Tongue (tissue), 2 donors: Measurements from ENCODE around the gene TRAF2. TPM values are rescaled to one million over a fixed set of nuclear protein-coding genes. Genes with fewer than 3 reads are reported as not detected.
A peak's percentile ranks its signal among the peaks of the same experiment; 100 is the strongest.

ENCODE experiments used
- DNase-seq: peaks from one replicate; pipeline ENCODE4 v3.0.0-alpha.2; 2015
- total RNA-seq: library from RNA; depleted of rRNA; stranded (reverse); fragments of >200 nt; gene quantifications from one replicate; pipeline ENCODE4 v1.2.3, GENCODE V29; 2014

TRAF2 gene
- total RNA-seq, 1 donor from 2014 or later: 16.1 TPM

- no peak for DNase-seq
Measured at GRCh38 chr9:136937186-136938001, 51.1 kb downstream of the TRAF2 start.

- DNase-seq: no peak
Measured at GRCh38 chr9:136939431-136939995, 53.2 kb downstream of the TRAF2 start.

DNA sequence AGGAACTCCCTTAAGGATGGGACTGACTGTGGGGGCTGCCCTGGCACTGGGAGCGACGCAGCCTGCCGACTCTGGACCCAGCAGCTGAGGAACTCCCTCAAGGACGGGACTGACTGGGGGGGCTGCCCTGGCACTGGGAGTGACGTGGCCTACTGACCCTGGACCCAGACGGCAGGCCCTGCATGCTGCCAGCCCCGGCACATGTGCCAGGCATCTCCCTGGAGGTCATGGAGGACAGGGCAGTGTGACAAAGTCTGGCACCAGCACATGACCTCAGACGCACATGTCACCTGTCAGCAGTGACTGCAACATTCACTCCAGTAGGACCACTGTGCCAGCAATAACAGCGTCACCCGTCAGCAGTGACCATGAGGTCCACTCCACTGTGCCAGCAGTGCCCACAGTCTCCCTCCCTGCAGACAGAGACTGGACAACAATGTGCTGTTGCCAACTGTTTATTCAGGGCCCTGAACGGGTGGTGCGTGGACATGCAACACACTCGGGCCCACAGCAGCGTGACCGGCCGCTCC is 53.7 kb downstream of the TRAF2 start:
- DNase-seq: no peak

DNA sequence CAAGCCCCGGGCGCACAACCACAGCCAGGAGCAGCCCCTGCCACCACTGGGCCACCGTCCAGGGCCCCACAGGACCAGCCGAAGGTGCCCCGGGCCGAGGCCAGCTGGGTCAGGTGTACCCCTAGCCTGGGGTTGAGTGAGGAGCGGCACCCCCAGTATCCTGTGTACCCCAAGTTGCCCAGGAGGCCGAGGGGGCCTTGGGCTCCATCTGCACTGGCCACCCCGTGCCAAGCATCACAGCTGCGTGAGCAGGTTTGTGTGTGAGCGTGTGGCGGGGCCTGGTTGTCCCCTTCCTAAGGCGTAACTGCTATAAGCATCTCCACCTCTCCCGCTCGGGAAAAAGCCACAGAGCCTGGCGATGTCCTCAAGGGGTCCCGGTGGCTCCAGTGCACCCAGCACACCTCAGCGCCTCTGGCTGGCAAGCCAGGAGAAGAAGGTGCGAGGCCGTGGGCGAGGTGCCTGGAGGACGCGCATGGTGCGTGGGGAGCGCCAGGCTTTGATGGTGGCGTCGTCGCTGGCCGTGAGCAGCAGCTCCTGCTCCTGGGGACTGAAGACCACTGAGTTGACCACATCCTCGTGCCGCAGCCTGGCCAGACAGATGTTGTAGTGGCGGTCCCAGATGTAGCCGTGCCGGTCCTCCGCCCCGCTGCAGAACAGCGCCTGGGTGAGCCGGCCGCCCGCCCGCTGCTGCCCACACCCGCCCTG is 54.4 kb downstream of the TRAF2 start:
- no peak for DNase-seq

GRCh38 chr9:136941231-136942111 is 55.2 kb downstream of the TRAF2 start:
- no peak for DNase-seq

GRCh38 chr9:136942112-136942880 is 56.0 kb downstream of the TRAF2 start:
- no peak for DNase-seq

- no peak for DNase-seq
Measured at GRCh38 chr9:136942881-136943230, 56.5 kb downstream of the TRAF2 start.

DNA sequence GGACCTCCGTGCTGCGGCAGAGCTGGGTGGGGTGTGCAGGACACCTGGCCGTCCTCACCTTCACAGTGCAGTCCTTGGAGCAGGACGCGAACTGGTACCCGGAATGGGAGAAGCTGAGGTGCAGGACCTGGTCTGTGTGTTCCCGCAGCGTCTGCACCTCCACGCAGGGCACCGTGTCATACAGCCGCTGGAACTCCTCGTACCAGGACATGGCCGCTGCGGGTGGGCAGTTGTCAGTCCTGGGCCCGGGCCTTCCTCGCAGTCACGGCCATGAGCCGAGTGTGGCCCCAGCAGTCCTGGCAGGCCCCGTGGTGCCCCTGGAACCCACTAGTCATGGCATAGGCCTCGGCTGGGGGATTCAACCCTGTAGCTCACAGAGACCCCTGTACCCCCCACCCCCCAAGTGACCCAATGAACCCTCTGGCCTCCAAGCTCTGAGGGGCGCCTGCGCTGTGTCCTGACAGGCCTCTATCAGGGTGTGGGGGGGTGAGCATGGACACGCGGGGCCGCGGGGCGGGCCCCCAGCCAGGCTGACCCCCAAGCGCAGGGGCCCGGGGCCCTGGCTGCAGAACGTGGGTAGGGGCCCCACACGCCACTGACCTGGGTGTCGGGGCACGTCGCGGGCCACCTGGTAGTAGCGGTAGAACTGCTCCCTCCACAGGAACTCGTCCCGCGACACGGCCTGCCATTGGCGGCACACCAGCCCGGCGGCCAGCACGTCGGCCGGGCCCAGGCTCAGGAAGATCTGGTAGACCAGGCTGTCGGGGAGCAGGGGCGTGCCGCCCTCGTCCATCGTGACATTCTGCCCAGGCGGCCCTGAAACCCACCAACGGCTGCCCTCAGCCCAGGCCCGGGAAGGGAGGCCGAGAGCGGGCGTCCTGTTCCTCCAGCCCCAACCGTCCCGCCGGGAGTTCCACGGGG is 57.2 kb downstream of the TRAF2 start:
- no peak for DNase-seq

GRCh38 chr9:136944212-136944518 is 57.8 kb downstream of the TRAF2 start:
- DNase-seq: no peak

- peak; percentile 98 for DNase-seq
Measured at GRCh38 chr9:136944519-136945332, 58.4 kb downstream of the TRAF2 start, which contains the start of the genes C8G and FBXW5. C8G (plus strand) TSS chr9:136945243; CDS start chr9:136945321, 78 bp downstream. FBXW5 (minus strand) TSS chr9:136944738; CDS start chr9:136944083, 655 bp downstream.

GRCh38 chr9:136945333-136946227 is 59.3 kb downstream of the TRAF2 start:
- DNase-seq: no peak

DNA sequence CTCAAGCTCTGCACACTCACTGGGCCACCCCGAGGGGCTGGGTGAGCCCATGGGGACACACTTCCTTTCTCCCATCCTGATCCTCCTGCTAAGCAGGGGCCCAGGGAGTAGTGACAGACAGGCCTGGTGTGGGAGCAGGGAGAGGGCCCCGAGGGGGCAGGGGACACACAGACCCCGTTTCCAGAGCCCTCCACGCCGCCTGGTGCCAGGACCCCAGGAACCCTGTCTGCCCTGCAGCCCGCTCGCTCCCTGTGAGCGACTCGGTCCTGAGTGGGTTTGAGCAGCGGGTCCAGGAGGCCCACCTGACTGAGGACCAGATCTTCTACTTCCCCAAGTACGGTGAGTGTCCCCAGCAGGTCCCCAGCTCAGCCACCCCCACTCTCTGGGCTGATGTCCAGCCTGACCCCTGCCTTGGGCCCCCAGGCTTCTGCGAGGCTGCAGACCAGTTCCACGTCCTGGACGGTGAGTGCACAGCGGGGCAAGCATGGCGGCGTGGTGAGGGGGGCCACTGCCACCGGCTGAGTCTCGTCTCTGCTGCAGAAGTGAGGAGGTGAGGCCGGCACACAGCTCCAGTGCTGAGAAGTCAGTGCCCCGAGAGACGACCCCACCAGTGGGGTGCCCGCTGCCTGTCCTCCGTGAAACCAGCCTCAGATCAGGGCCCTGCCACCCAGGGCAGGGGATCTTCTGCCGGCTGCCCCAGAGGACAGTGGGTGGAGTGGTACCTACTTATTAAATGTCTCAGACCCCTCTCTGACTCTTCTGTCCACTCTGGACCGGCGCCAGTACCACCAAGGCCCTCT is 60.1 kb downstream of the TRAF2 start:
- DNase-seq: no peak

- peak; percentile 56 for DNase-seq
Measured at GRCh38 chr9:136947028-136947891, 60.9 kb downstream of the TRAF2 start.

GRCh38 chr9:136947955-136948510 is 61.7 kb downstream of the TRAF2 start:
- DNase-seq: peak; percentile 59

DNA sequence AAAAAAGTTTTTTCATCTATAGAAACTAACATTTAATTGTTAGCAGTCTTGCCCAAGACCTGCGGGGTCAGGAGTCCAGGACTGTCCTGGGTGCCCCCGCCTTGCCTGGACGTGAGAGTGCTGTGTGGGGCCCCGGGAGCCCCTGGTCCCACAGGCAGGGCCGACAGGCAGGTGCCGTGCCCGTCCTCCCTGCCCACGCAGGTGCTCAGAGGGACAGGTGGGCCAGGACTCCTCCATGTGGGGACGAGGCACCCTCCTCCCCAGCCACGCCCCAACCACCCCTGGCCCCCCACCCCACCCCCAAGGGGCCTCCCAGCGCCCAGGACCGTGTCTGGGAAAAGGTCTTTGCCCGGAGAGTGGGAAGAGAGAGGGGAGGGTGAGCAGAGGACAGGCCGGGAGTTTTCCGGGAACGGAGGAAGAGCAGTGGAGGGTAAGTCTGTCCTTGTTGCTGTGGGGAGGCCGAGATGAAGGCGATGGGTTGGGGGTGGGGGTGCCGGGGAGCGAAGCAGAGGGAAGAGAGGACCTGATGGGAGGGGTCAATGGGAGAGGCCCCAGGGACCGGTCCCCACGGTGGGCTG is 63.0 kb downstream of the TRAF2 start:
- DNase-seq: no peak
